ENCODE results near the gene TREML2.
"Not testable (repeated sequence)": the region's sequence is repeated elsewhere in the genome, so short reads cannot be mapped to it uniquely, and the experiment has no call there.

TREML2 gene, protein sequence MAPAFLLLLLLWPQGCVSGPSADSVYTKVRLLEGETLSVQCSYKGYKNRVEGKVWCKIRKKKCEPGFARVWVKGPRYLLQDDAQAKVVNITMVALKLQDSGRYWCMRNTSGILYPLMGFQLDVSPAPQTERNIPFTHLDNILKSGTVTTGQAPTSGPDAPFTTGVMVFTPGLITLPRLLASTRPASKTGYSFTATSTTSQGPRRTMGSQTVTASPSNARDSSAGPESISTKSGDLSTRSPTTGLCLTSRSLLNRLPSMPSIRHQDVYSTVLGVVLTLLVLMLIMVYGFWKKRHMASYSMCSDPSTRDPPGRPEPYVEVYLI

DNA sequence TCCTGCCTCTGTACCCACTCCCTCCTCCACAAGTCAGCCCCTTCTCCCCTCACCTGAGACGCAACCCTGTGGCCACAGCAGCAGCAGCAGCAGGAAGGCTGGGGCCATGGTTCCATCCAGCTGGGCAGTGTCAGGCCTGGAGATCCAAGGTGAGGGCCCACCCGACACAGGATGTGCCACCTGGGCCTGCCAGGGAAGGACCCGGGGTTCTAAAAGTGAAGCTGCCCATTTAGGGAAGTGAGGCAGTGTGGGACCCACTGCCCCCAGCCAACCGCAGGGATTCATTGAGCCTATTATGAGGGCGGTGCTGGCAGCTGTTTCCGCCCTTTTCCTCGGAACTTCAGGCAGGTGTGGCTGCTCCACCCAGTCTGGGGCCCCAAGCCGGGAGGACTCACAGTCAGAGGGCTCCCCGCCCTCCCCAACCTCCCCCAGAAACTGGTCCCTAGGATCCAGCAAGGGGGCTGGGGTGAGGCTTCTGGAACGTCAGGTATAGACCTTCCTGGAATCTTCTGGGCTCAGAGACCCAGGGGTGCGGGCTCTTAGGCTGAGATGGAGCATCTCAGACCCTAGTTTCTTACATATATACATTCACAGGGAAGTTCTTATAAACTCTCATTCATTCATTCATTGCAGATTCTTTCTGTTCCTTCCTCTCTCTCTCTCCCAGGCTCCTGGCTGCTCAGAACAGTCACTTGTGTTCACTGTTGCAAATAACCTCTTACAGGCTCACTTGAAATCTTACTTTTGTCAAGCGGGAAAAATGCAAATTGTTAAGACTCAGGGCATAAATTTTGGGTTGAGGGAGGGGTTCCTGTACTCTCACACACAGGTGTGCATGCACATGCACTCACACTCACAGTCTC, at the start of gene TREML2:
TSS of gene TREML2 (minus strand) at position 249 of the 863 bp plus-strand sequence. CDS start at position 108, 141 bp downstream.
- no peak for DNase-seq (ENCODE audit: low read depth)

DNA sequence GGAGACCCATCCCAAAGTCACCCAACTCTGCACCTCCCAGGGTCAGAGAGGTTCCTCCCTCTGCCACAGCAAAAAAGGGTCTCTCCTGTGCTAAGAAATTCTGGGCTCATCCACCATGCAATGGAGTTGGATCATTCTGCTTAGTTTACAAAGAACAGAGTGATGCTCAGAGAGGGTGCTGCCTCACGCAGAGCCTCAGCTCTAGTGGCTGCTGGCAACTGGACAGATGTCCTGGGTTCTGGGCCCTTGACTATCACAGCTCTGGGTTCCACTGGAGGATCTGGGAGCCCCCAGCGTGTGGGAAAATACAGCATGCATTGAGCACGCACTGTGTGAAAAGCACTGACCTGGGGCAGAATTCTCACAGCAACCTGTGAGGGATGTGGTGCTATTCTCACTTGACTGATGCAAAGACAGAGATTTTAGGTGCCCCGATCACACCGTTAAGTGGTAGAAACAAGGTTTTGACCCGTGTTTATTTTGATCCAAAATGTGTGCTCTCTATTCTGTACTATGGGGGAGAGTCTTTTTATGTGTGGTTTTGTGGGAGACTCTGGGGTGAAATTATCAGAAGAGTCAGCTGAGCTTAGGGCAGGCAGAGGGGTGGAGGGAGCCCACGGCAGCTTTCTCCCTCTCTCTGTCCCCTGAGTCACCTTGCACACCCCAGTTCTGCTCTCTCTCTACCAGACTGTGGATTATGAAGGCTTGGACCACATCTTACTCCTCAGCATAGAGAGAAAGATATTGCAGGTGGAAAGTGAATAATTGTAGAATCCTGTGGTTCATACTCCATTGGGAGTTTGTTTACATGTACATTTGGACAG, 47.1 kb upstream of the TREML2 start:
- DNase-seq (ENCODE audit: low read depth) = no peak

- DNase-seq (ENCODE audit: low read depth) = no peak
Observed at GRCh38 chr6:41247288-41247865, 46.4 kb upstream of the TREML2 start.

DNA sequence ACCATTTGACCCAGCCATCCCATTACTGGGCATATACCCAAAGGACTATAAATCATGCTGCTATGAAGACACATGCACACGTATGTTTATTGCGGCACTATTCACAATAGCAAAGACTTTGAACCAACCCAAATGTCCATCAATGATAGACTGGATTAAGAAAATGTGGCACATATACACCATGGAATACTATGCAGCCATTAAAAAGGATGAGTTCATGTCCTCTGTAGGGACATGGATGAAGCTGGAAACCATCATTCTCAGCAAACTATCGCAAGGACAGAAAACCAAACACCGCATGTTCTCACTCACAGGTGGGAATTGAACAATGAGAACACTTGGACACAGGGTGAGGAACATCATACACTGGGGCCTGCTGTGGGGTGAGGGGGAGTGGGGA, 45.6 kb upstream of the TREML2 start:
- not testable (repeated sequence) for DNase-seq (ENCODE audit: low read depth)

DNA sequence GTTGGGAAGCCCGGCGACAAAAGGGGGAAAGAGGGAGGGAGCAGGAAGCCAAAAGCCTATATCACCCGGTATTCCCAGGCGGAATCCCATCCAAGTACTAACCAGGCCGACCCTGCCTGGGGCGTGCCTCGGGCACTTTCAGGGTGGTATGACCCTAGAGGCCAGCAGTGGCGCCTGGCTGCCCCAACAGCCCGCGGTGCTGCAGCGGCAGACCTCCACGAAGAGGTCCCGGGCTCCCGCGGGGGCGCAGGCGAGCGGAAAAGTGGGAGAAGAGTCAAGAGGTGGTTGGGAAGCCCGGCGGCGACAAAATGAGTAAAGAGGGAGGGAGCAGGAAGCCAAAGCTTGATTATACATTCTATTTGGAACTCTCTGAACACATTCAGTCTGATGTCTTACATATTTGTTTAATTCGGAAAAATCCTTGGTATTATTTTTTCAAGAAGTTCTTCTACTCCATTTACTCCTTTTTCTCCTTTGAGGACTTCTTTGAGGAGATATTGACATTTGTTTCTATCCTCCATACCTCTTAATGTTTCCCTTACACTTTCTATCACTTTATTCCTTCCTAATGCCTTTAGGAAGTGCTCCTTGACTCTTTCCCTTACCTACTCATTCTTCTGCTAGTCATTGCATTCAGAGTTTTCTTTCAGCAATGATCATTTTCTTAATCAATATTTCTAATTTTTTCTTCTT, 38.7 kb upstream of the TREML2 start:
- DNase-seq (ENCODE audit: low read depth) = no peak

DNA sequence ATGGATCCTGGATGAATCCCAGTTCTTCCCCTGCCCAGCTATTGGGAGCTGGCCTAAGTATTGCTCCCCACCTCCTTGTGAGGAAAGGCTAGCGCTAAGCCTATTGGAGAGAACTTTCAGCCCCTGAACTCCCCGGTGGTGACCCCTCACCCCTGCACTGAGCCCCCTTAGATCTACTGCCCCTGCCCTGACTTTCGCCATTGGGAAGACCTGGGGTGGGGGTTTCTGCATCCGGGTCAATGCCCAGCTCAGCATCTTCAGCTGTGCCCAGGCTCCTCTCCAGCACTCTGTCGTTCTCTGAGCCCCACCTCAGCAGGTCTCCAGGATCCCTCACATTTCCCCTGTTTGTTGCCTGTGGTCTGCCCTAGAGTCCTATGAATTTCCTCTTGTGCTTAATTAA, 36.2 kb upstream of the TREML2 start:
- no peak for DNase-seq (ENCODE audit: low read depth)

- no peak for DNase-seq (ENCODE audit: low read depth)
Observed at GRCh38 chr6:41236276-41236675, 35.3 kb upstream of the TREML2 start.

GRCh38 chr6:41232667-41233066, 31.7 kb upstream of the TREML2 start:
- DNase-seq (ENCODE audit: low read depth) = no peak

DNA sequence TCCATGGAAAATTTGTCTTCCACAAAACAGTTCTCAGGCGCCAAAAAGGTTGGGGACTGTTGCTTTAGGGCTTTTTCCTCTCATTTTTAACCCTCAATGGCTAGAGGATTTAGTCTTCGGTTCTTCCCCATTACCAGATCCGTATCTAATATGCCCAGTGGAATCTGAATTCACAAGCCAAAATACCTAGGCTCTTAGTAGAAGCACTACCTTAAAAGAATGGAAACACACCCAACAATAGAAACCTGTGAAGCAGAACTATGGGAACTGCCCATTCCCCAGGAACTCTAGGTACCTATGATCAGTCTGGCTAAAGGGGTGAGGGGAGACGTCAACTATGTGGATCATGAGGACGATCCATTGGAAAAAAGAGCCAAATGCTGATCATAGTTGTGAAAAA, 30.3 kb upstream of the TREML2 start:
- no peak for DNase-seq (ENCODE audit: low read depth)

DNA sequence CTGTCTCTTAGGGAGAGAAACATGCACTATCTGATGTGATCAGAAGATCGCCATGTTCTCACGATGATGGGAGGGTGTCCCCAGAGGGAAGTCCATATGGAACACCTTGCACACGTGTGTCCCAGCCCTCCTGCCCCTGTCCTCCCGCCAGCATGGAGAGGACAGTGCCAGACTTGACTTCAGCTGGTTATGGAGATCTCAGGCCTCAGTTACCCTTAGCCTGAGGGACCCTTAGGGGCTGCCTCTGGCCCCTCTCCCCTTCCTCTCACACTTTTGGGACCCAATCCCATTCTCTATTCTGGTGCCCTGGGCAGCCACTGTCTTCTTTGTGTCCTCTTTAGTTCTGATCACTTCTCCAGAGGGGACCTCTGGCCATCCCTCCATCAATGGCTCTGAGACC, 28.8 kb upstream of the TREML2 start:
- DNase-seq (ENCODE audit: low read depth) = no peak

GRCh38 chr6:41228616-41229015, 27.7 kb upstream of the TREML2 start:
- no peak for DNase-seq (ENCODE audit: low read depth)

GRCh38 chr6:41228096-41228495, 27.1 kb upstream of the TREML2 start, which contains the start of gene TREML4:
Gene TREML4 (plus strand): TSS chr6:41228349. CDS start chr6:41228428, 79 bp downstream.
- no peak for DNase-seq (ENCODE audit: low read depth)

- no peak for DNase-seq (ENCODE audit: low read depth)
Observed at GRCh38 chr6:41226752-41227151, 25.8 kb upstream of the TREML2 start.

DNA sequence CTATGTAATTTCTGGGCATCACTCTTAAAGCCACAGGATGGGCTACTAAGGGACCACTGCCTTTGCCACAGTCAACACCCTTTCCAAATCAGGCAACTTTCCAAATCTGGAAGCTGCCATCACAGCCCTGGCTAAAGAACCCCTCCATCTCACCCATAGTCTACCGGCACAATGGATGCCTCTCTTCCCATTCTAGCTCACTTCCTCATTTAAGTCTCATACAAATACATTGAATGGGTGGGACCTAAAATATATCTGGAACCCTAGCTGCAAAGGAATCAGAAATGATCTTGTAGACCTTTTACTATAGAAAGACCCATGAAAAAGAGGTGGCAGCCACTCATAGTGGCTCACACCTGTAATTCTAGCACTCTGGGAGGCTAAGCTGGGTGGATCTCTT, 23.9 kb upstream of the TREML2 start:
- DNase-seq (ENCODE audit: low read depth) = no peak

DNA sequence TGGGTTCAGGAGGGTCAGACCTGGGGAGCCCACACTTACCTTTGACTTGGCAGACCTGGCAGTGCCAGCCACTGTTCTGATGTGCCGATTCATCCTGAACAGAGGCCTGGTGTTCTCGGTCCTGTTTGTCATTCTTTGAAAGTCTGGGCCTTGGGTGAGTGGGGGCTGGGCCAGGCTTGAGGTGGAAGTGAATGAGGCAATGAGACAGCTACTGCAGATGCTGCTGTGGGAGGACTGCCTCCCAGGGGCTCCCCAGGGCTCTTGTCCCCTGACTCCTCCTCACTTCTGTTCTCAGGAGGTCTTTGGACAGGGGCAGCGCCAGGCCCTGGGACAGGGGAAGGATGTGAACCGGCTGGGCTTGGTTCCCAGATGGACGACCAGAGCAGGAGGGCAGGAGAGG, 21.6 kb upstream of the TREML2 start:
- DNase-seq (ENCODE audit: low read depth) = no peak

DNA sequence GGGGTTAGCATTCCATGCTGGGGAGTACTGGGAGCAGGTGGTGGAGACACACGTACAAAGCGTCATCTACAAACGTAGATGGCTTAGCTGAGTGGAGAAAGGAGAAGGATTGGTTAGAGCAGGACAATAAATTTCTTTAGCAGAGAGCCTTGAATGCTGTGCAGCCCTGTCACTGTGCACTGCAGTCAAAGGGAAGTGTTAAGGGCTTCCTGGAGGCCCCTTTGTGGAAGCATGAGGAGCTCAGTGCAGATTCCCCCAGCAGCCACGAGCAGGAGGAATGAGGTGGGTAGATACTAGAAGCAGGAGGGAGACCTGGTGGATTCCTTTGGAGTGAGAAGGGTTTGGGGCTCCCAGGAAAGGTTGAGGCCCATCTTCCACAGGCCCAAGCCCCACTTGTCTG, 21.1 kb upstream of the TREML2 start:
- no peak for DNase-seq (ENCODE audit: low read depth)

DNA sequence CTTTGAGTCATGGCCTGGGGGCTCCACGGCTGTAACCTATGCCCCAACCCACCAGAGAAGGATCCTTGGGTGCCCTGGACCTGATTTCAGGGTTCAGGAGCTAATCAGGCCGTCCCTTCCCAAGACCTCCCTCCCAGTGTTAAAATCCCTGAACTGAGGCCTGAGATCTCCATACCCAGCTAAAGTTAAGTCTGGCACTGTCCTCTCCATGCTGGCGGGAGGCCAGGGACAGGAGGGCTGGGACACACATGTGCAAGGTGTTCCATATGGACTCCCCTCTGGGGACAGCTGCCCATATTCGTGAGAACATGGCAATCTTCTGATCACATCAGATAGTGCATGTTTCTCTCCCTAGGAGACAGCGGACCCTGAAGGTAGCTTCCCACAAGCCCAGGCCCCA, 15.7 kb upstream of the TREML2 start:
- no peak for DNase-seq (ENCODE audit: low read depth)

GRCh38 chr6:41215777-41216176, 14.8 kb upstream of the TREML2 start:
- DNase-seq (ENCODE audit: low read depth) = no peak

DNA sequence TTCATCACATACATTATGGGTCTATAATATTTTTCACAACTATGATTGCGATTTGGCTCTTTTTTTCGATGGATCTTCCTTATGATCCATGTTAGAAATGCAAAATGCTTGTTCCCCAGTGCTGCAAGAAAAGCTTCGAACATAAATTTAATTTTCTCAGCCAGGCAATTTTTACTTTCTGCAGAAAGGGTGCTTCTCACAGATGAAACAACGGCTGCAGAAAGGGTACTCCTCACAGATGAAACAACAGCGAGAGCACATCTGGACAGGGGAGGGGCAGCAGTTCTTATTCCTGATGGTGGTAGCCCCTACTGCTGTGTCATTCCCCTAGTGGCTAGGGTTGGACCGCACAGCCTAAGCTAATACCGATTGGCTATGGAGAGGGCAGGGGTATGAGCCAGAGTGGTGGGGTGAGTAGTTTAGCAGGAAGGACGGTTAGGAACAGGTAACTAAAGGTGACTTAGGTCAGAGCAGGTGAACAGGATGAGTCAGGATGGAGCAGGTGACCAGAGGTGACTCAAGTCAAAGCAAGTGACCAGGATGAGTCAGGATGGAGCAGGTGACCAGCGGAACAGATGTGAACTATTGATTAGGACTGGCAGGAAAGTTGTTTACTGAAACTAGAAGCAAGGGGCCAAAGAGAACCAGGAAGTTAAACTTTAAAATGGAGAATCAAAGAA, 13.8 kb upstream of the TREML2 start:
- no peak for DNase-seq (ENCODE audit: low read depth)

DNA sequence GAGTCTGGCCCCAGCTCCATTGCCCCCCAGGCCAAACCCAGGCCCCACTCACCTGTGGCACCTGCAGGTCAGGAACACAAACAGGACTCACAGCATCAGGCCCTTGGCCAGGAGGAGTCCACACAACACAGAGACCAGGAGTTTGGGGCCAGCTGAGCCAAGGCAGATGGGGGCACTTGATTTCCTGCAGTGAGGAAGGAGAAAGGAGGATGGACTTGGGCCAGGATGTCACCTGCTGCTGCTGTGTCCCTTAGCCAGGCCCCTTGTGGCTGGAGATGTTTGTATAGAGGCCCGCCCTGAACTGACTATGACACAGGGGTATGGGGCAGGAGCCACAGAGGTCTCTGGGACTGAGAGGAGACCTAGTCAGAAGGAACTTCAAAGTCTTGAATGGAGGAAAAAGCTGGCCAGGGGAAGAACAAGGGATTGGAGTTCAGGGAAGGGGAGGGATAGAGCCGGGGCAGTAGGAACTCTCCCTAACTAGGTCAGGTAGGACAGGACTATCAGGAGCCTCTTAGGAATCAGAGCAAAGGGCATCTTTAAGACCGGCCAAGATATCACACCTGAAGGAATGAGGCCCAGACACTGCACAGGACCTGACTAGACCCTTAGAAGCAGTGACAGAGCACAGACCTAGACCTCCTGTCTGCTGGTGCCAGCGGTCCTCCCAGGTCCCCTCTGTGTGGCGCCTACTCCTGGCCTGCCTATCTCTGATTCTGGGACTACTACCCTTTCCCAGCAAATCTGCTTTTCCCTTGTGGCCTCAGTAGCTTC, 8.8 kb upstream of the TREML2 start:
- DNase-seq (ENCODE audit: low read depth) = no peak
